Measurements from ENCODE around the gene RNF212. TPM values are rescaled to one million over a fixed set of nuclear protein-coding genes. Genes with fewer than 3 reads are reported as not detected.

Gene RNF212
- total RNA-seq, 1 donor from 2014 or later: under 0.01 TPM

- Histone ChIP-seq H3K27me3 (ENCODE audit: control insufficient read depth, insufficient read depth, low read length) (peaks cover 2% of the 10 kb centered on the region), H3K36me3 (ENCODE audit: control insufficient read depth, insufficient read depth, low read length) (no peaks in the 10 kb centered on the region), H3K4me3 (ENCODE audit: low read depth, low read length) (no peak overlapping the region)
- no peak for TF ChIP-seq CTCF (IDR thresholded peaks at IDR 0.05; ENCODE audit: insufficient read depth, low read length, severe bottlenecking)
- DNase-seq (ENCODE audit: low read depth) (no peak), FAIRE-seq (no peak)
Observed at GRCh38 chr4:1044469-1045192, 68.7 kb downstream of the RNF212 start.

- no peaks in the 10 kb centered on the region for H3K27me3 ChIP-seq (ENCODE audit: control insufficient read depth, insufficient read depth, low read length)
- no peak overlapping the region for H3K4me3 ChIP-seq (ENCODE audit: low read depth, low read length)
- FAIRE-seq (peak; percentile 95), DNase-seq (ENCODE audit: low read depth) (peak; percentile 95)
- H3K36me3 ChIP-seq (ENCODE audit: control insufficient read depth, insufficient read depth, low read length): no peaks in the 10 kb centered on the region
- no peak for TF ChIP-seq CTCF (IDR thresholded peaks at IDR 0.05; ENCODE audit: insufficient read depth, low read length, severe bottlenecking)
Observed at GRCh38 chr4:1043651-1044468, 69.5 kb downstream of the RNF212 start.

GRCh38 chr4:1043162-1043561 is 70.2 kb downstream of the RNF212 start:
- no peak overlapping the region for H3K4me3 ChIP-seq (ENCODE audit: low read depth, low read length)

GRCh38 chr4:1042352-1043055 is 70.9 kb downstream of the RNF212 start:
- TF ChIP-seq CTCF (IDR thresholded peaks at IDR 0.05; ENCODE audit: insufficient read depth, low read length, severe bottlenecking): no peak
- no peak for FAIRE-seq
- no peak for DNase-seq (ENCODE audit: low read depth)
- no peak overlapping the region for H3K4me3 ChIP-seq (ENCODE audit: low read depth, low read length)
- no peaks in the 10 kb centered on the region for H3K36me3 ChIP-seq (ENCODE audit: control insufficient read depth, insufficient read depth, low read length)
- no peaks in the 10 kb centered on the region for H3K27me3 ChIP-seq (ENCODE audit: control insufficient read depth, insufficient read depth, low read length)

More at GRCh38 chr4:1043162-1043561, 70.2 kb downstream of the RNF212 start:
- DNase-seq (ENCODE audit: low read depth) (no peak), FAIRE-seq (no peak)
- TF ChIP-seq CTCF (IDR thresholded peaks at IDR 0.05; ENCODE audit: insufficient read depth, low read length, severe bottlenecking): no peak
- Histone ChIP-seq H3K27me3 (ENCODE audit: control insufficient read depth, insufficient read depth, low read length) (no peaks in the 10 kb centered on the region), H3K36me3 (ENCODE audit: control insufficient read depth, insufficient read depth, low read length) (no peaks in the 10 kb centered on the region)

- no peak overlapping the region for H3K4me3 ChIP-seq (ENCODE audit: low read depth, low read length)
- H3K36me3 ChIP-seq (ENCODE audit: control insufficient read depth, insufficient read depth, low read length): no peaks in the 10 kb centered on the region
- H3K27me3 ChIP-seq (ENCODE audit: control insufficient read depth, insufficient read depth, low read length): no peaks in the 10 kb centered on the region
- TF ChIP-seq CTCF (IDR thresholded peaks at IDR 0.05; ENCODE audit: insufficient read depth, low read length, severe bottlenecking): no peak
- FAIRE-seq (no peak), DNase-seq (ENCODE audit: low read depth) (no peak)
Observed at GRCh38 chr4:1041936-1042330, 71.4 kb downstream of the RNF212 start.

Measured in bronchial epithelial cell (primary cell).